ENCODE results near the gene ST3GAL4.

- TF ChIP-seq EZH2 (IDR thresholded peaks at IDR 0.05; ENCODE audit: insufficient read depth, poor library complexity, severe bottlenecking): no peak
- no peak for TF ChIP-seq EZH2phosphoT487 (IDR thresholded peaks at IDR 0.05; ENCODE audit: insufficient read depth, low read depth)
Observed at GRCh38 chr11:126432065-126432461, 76.6 kb downstream of the ST3GAL4 start.

Measured in GM23248 (cell line).